CD4-positive, CD25-positive, alpha-beta regulatory T cell (primary cell): ENCODE data around the gene TXNRD2. TPM values are rescaled to one million over a fixed set of nuclear protein-coding genes. Genes with fewer than 3 reads are reported as not detected.

ENCODE experiments used
- ATAC-seq, 2 donors: fragments of 150-1000 bp; cut with Tn5 transposase; one replicate each; pipeline ENCODE4 v1.10.0; 2021; ENCODE audit warnings: low read depth in 2 of 2, moderate number of reproducible peaks in 2 of 2, moderate library complexity in 1 of 2
- DNase-seq, 3 donors: peaks; one replicate each; pipeline versions ENCODE4 v3.0.0 to v3.0.0-alpha.2; 2012 to 2022; ENCODE audit warnings: mixed read lengths in 1 of 3
- H3K27ac ChIP-seq: one replicate; pipeline ENCODE4 v1.7.0; 2013; ENCODE audit warnings: mild to moderate bottlenecking, low read length; ENCODE audit not compliant: insufficient read depth, poor library complexity, severe bottlenecking
- H3K27me3 ChIP-seq: one replicate; pipeline ENCODE4 v1.7.0; 2013; ENCODE audit warnings: low read length; ENCODE audit not compliant: control insufficient read depth, insufficient read depth
- H3K36me3 ChIP-seq: one replicate; pipeline ENCODE4 v1.7.0; 2013; ENCODE audit warnings: mild to moderate bottlenecking, low read length, moderate library complexity; ENCODE audit not compliant: control insufficient read depth, insufficient read depth
- H3K4me1 ChIP-seq: 2 replicates; pipeline ENCODE4 v1.7.0; 2013; ENCODE audit warnings: mild to moderate bottlenecking, low read length; ENCODE audit not compliant: insufficient read depth, control insufficient read depth, poor library complexity, severe bottlenecking
- H3K4me3 ChIP-seq: one replicate; pipeline ENCODE4 v1.7.0; 2013; ENCODE audit warnings: low read depth, mild to moderate bottlenecking, low read length, moderate library complexity
- H3K9me3 ChIP-seq, 2 experiments: 1 replicate in 1 of 2; 2 replicates in 1 of 2; pipeline ENCODE4 v1.7.0; 2013; ENCODE audit warnings: low read length in 2 of 2, mild to moderate bottlenecking in 1 of 2, moderate library complexity in 1 of 2; ENCODE audit not compliant: control insufficient read depth in 2 of 2
- H3K27ac Mint-ChIP-seq, 3 donors: one replicate each; pipeline ENCODE4 v1.8.0; 2020 to 2022; ENCODE audit warnings: mild to moderate bottlenecking in 3 of 3, mixed read lengths in 3 of 3, moderate library complexity in 2 of 3
- H3K27me3 Mint-ChIP-seq: one replicate; pipeline ENCODE4 v1.8.0; 2022; ENCODE audit warnings: mild to moderate bottlenecking, mixed read lengths
- H3K36me3 Mint-ChIP-seq: one replicate; pipeline ENCODE4 v1.8.0; 2020; ENCODE audit warnings: mixed read lengths
- H3K4me1 Mint-ChIP-seq, 4 donors: one replicate each; pipeline ENCODE4 v1.8.0; 2020 to 2022; ENCODE audit warnings: mixed read lengths in 4 of 4, mild to moderate bottlenecking in 1 of 4
- H3K4me3 Mint-ChIP-seq, 4 donors: one replicate each; pipeline ENCODE4 v1.8.0; 2020 to 2022; ENCODE audit warnings: mild to moderate bottlenecking in 4 of 4, mixed read lengths in 4 of 4, moderate library complexity in 3 of 4
- H3K9me3 Mint-ChIP-seq, 7 donors: one replicate each; pipeline ENCODE4 v1.8.0; 2020 to 2022; ENCODE audit warnings: mixed read lengths in 7 of 7, mild to moderate bottlenecking in 3 of 7, moderate library complexity in 2 of 7
- polyA plus RNA-seq, 4 donors: library from polyadenylated mRNA; unstranded; fragments of 300-500 nt; fragmentation: Illumina TruSeq; gene quantifications; one replicate each; pipeline ENCODE4 v1.2.3, GENCODE V29; 2021
- total RNA-seq: library from RNA; stranded (reverse); gene quantifications from one replicate; pipeline ENCODE4 v1.2.3, GENCODE V29; 2022

The TXNRD2 gene
- total and polyA plus RNA-seq, 5 donors from 2014 or later, result 11.3 to 25.7 (median 11.9) TPM

DNA sequence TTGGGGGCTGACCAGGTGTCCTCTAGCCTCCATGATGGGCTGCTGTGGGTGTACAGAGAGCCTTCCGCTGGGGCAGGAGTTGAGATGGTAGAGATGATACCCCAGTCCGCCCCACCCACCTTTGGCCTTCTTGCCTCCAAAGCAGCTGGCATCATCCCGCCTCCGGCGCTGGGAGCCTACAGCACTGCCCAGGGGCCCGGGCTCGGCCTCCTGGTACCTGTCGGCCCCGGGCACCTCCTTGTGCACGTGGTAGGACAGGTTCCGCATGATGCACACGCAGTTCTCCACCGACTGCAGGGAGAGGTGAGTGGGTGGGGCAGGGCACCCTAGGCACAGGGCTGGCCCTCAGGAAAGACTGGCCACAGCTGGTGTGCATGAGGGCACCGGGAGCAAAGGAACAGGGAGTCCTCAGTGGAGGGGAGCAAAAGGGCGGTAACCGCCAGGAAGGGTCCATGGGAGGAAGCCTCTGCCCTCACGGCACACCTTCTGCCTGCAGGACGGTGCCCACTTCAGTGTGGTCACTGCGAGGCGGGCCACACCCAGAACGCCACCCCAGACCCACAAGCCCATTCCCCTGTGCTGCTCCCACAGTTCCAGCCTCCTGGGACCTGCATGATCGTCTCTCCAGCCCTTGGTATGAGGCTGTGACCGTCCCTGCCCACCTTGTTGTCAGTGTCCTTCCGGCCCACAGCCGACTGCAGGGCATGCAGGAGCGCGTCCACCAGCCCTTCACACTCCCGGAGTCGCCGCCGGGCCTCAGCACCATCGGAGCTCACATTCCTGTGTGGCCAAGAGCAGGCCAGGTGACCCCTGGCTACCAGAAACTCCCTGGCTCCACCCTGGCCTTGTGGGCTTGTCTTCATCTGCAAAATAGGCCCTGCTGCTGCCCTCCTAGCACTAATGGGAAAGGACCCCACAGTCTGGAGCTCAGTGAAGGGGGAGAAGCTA is 36.0 kb upstream of the TXNRD2 start:
- ATAC-seq (no peak), DNase-seq (no peak)
- Histone ChIP-seq H3K4me3 (no peak overlapping the region), H3K27ac (no peak overlapping the region), H3K27me3 (no peaks in the 10 kb centered on the region), H3K9me3 (no peaks in the 10 kb centered on the region), H3K36me3 (no peaks in the 10 kb centered on the region), H3K4me1 (no peaks in the 10 kb centered on the region)
- peaks cover 0 to 3% (median 0%) of the 10 kb centered on the region in 4 donors for H3K4me1 Mint-ChIP-seq
- H3K27me3 Mint-ChIP-seq, result no peaks in the 10 kb centered on the region
- H3K4me3 Mint-ChIP-seq, result no peak overlapping the region
- no peaks in the 10 kb centered on the region for H3K9me3 Mint-ChIP-seq
- H3K27ac Mint-ChIP-seq, result no peak overlapping the region
- H3K36me3 Mint-ChIP-seq, result no peaks in the 10 kb centered on the region

- Mint-ChIP-seq H3K9me3 (no peaks in the 10 kb centered on the region), H3K36me3 (no peaks in the 10 kb centered on the region), H3K4me1 (peaks cover 0 to 7% (median 0%) of the 10 kb centered on the region in 4 donors), H3K27ac (no peak overlapping the region), H3K4me3 (no peak overlapping the region), H3K27me3 (no peaks in the 10 kb centered on the region)
- DNase-seq (no peak), ATAC-seq (no peak)
- Histone ChIP-seq H3K4me3 (no peak overlapping the region), H3K27ac (no peak overlapping the region), H3K9me3 (no peaks in the 10 kb centered on the region), H3K27me3 (no peaks in the 10 kb centered on the region), H3K36me3 (no peaks in the 10 kb centered on the region), H3K4me1 (no peaks in the 10 kb centered on the region)
Observed at GRCh38 chr22:19976671-19977070, 35.1 kb upstream of the TXNRD2 start.

DNA sequence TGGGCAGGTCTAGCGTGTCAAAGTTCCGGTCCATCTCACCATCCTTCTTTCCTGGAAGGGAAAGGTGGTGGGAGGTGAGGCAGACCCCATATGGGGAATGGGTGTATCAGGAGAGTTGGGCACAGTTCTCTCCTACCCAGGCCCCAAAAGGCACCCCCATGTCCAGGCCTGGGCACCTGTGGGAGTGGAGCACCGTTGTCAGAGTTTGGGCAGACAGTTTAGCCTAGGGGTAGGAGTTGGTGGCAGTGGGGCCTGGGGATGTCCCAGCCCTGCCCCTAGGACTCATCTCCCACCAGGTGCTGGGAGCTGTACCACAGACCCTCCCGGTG is 34.1 kb upstream of the TXNRD2 start:
- ATAC-seq (no peak), DNase-seq (no peak)
- Mint-ChIP-seq H3K4me1 (peaks cover 0 to 12% (median under 1%) of the 10 kb centered on the region in 4 donors), H3K27ac (peak overlapping the region in 1 of 3 donors; percentile 60), H3K4me3 (no peak overlapping the region), H3K36me3 (no peaks in the 10 kb centered on the region), H3K9me3 (no peaks in the 10 kb centered on the region), H3K27me3 (no peaks in the 10 kb centered on the region)
- Histone ChIP-seq H3K9me3 (no peaks in the 10 kb centered on the region), H3K27me3 (no peaks in the 10 kb centered on the region), H3K4me1 (peaks cover 3% of the 10 kb centered on the region), H3K36me3 (no peaks in the 10 kb centered on the region), H3K4me3 (no peak overlapping the region), H3K27ac (no peak overlapping the region)

GRCh38 chr22:19974935-19975706 is 33.5 kb upstream of the TXNRD2 start:
- DNase-seq (no peak), ATAC-seq (no peak)
- H3K4me3 ChIP-seq, result no peak overlapping the region
- H3K36me3 ChIP-seq, result no peaks in the 10 kb centered on the region
- no peak overlapping the region for H3K27ac ChIP-seq
- Mint-ChIP-seq H3K27ac (peak overlapping the region in 1 of 3 donors; percentile 60), H3K27me3 (no peaks in the 10 kb centered on the region), H3K4me1 (peaks cover 0 to 14% (median 2%) of the 10 kb centered on the region in 4 donors), H3K9me3 (no peaks in the 10 kb centered on the region), H3K36me3 (no peaks in the 10 kb centered on the region), H3K4me3 (no peak overlapping the region)
- H3K9me3 ChIP-seq, result no peaks in the 10 kb centered on the region
- peaks cover 6% of the 10 kb centered on the region for H3K4me1 ChIP-seq
- no peaks in the 10 kb centered on the region for H3K27me3 ChIP-seq

GRCh38 chr22:19974268-19974861 is 32.7 kb upstream of the TXNRD2 start:
- peaks cover 6% of the 10 kb centered on the region for H3K4me1 ChIP-seq
- no peak overlapping the region for H3K4me3 Mint-ChIP-seq
- ATAC-seq (no peak), DNase-seq (peak in 1 of 3 donors; percentile 45)
- H3K36me3 Mint-ChIP-seq, result no peaks in the 10 kb centered on the region
- no peaks in the 10 kb centered on the region for H3K27me3 Mint-ChIP-seq
- H3K9me3 Mint-ChIP-seq, result no peaks in the 10 kb centered on the region
- H3K4me3 ChIP-seq, result no peak overlapping the region
- peaks cover 0 to 14% (median 2%) of the 10 kb centered on the region in 4 donors for H3K4me1 Mint-ChIP-seq
- no peak overlapping the region for H3K27ac Mint-ChIP-seq
- H3K27me3 ChIP-seq, result no peaks in the 10 kb centered on the region
- peaks cover under 1% of the 10 kb centered on the region for H3K36me3 ChIP-seq
- no peak overlapping the region for H3K27ac ChIP-seq
- H3K9me3 ChIP-seq, result no peaks in the 10 kb centered on the region

DNA sequence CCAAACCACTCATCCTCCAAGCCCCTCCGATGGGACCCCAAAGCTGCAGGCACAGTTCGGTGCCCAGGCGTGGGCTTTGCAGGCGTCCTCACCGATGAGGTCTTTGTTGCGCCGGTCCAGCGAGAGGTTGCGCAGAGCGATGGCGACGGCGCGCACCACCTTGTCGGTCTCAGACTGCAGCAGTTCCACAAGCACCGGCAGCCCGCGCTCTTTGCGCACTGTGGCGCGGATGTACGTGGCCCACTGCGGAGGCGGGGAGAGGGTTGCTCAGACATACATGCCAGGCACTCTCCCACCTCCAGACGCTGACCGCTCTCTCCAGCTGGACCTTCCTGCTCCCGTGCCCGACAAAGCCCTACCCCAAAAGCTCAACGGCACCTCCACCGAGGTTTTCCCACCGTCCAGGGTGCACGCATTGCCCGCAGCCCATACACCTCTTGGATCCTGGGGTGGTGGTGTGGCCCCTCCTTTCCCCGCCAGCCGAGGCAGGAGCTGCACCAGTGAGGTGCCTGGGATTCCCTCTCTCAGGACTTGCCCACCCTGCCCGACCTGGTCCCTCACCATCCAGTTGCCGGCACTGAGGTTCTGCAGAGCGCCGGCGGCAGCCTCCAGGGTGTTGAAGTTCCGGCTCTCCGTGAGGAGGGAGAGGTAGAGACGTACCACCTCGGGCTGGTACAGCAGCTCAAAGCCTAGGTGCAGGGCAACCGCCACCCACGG is 32.1 kb upstream of the TXNRD2 start:
- H3K36me3 Mint-ChIP-seq, result peaks cover under 1% of the 10 kb centered on the region
- no peak for ATAC-seq

More for the DNA sequence above, 32.1 kb upstream of the TXNRD2 start:
- H3K27ac Mint-ChIP-seq, result no peak overlapping the region
- Histone ChIP-seq H3K36me3 (peaks cover 3% of the 10 kb centered on the region), H3K27me3 (no peaks in the 10 kb centered on the region), H3K27ac (no peak overlapping the region), H3K4me3 (no peak overlapping the region), H3K9me3 (no peaks in the 10 kb centered on the region), H3K4me1 (peaks cover 6% of the 10 kb centered on the region)
- DNase-seq, result no peak
- no peaks in the 10 kb centered on the region for H3K9me3 Mint-ChIP-seq
- no peak overlapping the region for H3K4me3 Mint-ChIP-seq
- peaks cover 0 to 14% (median 2%) of the 10 kb centered on the region in 4 donors for H3K4me1 Mint-ChIP-seq
- no peaks in the 10 kb centered on the region for H3K27me3 Mint-ChIP-seq
